ENCODE data around the gene ZNF446. TPM values are rescaled to one million over a fixed set of nuclear protein-coding genes. Genes with fewer than 3 reads are reported as not detected.

ZNF446 gene
- total and polyA plus RNA-seq, 10 donors: 7.1 to 18.8 (median 11.7) TPM

DNA sequence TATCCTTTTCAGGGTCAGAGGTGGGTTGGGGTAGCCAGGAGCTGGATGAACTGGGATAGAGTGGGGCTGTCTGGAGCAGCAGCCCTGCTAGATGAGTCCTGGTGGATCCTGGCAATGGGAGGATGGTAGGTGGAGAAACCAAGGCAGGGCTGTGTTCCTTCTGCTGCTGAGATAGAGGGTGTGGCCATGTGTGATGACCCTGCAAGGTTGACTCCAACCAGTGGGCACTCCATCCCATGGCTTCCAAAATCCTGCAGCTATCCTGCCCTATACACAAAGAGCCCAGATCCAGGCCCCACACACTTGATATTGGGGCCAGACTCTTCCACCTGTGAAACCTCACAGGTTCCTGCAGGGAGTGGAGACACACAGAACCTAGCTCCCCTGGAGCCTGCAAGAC, 2.4 kb upstream of the ZNF446 start:
- intact Hi-C loops (cut with DNase I; ENCODE audit: low total_unique reads): no loop called here
- no peaks in the 10 kb centered on the region for H3K27me3 ChIP-seq (replicated peaks in 1 of 7)
- TF ChIP-seq, protein P1, sequence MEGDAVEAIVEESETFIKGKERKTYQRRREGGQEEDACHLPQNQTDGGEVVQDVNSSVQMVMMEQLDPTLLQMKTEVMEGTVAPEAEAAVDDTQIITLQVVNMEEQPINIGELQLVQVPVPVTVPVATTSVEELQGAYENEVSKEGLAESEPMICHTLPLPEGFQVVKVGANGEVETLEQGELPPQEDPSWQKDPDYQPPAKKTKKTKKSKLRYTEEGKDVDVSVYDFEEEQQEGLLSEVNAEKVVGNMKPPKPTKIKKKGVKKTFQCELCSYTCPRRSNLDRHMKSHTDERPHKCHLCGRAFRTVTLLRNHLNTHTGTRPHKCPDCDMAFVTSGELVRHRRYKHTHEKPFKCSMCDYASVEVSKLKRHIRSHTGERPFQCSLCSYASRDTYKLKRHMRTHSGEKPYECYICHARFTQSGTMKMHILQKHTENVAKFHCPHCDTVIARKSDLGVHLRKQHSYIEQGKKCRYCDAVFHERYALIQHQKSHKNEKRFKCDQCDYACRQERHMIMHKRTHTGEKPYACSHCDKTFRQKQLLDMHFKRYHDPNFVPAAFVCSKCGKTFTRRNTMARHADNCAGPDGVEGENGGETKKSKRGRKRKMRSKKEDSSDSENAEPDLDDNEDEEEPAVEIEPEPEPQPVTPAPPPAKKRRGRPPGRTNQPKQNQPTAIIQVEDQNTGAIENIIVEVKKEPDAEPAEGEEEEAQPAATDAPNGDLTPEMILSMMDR (IDR thresholded peaks at IDR 0.05 in 8 of 11, conservative IDR thresholded peaks at IDR 0.05 in 3 of 11): no peak
- no peak for TF ChIP-seq POLR2AphosphoS5 (IDR thresholded peaks at IDR 0.05)
- no peak for TF ChIP-seq POLR2A (IDR thresholded peaks at IDR 0.05)

DNA sequence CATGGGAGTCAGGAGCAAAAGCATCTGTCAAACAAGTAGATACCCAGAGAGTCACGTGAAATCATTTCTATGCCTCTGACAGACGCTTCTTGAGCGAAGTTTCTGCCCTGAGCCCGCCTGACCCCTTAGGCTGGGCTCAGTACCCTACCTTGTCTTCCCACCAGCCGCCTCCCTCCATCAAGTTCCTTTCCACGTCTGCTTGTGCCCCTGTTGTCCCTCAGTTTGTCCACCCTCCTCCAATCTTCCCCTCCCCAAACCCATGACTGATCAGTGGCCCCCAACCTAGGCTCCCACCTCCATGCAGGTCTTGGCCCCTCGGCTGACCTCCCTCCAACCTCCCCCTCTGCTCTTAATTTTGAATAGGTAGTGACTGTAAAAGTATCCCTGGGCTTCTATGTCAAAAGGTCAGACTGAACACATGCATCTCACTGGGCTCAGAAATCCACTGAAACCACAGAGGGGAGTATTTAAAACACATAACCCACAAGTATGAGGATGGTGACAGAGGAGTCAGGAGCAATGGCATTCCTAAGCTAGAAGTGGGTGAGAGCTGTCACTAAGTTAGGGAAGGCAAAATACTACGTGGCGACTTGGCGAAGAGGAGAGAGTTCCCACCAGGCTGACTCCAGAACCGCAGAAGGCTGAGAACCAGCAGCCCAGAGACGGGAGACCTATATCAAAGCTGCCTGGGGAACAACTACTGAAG, 1.7 kb upstream of the ZNF446 start:
- peak overlapping the region in 2 of 8 donors; percentile 90 to 91 for H3K27ac ChIP-seq
- H3K4me3 ChIP-seq: no peak overlapping the region
- WGBS, 5 donors: 87 to 92% (median 88%) methylated on average over 12 of the region's 12 CpGs
- H3K4me1 ChIP-seq: peaks cover 13 to 26% (median 22%) of the 10 kb centered on the region in 6 donors
- TF ChIP-seq, protein P1 (IDR thresholded peaks at IDR 0.05 in 8 of 11, conservative IDR thresholded peaks at IDR 0.05 in 3 of 11): no peak
- TF ChIP-seq POLR2AphosphoS5 (IDR thresholded peaks at IDR 0.05): no peak
- no peak for TF ChIP-seq POLR2A (IDR thresholded peaks at IDR 0.05)
- no peak for DNase-seq
- H3K9me3 ChIP-seq: no peaks in the 10 kb centered on the region
- intact Hi-C loops (cut with DNase I; ENCODE audit: low total_unique reads): no loop called here
- peaks cover 0 to 53% (median 36%) of the 10 kb centered on the region in 6 donors for H3K36me3 ChIP-seq
- no peaks in the 10 kb centered on the region for H3K27me3 ChIP-seq (replicated peaks in 1 of 7)

More for the DNA sequence above, 2.4 kb upstream of the ZNF446 start:
- no peak for DNase-seq
- H3K27ac ChIP-seq: no peak overlapping the region
- H3K36me3 ChIP-seq: peaks cover 0 to 51% (median 40%) of the 10 kb centered on the region in 6 donors
- peaks cover 13 to 31% (median 24%) of the 10 kb centered on the region in 6 donors for H3K4me1 ChIP-seq
- H3K9me3 ChIP-seq: no peaks in the 10 kb centered on the region
- H3K4me3 ChIP-seq: no peak overlapping the region

DNA sequence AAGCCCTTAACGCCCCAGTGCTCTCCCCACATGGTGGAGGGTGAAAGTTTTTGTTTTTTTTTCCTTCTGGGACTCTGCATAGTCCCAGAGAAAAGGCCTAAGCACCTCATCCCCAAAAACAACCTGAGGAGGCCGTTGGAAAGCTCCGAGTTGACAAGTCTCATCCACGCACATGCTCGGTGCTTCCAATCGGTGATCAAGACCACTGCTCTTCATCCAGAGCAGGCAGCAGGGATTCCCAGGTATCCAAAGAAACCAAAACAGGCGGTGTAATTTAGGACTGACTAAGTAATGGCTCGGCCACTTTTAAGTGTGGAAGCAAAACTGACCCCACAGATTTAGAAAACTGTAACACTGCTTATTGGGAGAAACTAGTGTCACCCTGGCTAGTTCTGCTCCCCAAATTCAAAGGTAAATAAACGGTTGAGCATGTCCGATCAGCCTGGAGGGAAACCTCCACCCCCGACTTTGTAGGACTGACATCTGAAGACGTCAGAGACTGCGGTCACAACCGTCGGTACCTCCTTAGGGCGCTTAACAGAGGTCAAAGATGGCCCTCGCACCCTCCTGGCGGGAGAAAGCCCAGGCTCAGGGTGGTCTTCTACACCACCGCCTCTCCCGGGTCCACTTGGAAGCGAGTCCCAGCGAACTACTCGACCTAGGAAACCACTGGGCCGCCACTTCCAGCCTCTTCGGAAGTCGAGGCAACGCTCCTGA, 997 bp upstream of the ZNF446 start:
- Histone ChIP-seq H3K27me3 (replicated peaks in 1 of 7) (no peaks in the 10 kb centered on the region), H3K9me3 (no peaks in the 10 kb centered on the region), H3K36me3 (peaks cover 0 to 53% (median 30%) of the 10 kb centered on the region in 6 donors), H3K4me1 (peaks cover 13 to 26% (median 22%) of the 10 kb centered on the region in 6 donors), H3K27ac (peak overlapping the region; percentile 84 to 95 (median 89)), H3K4me3 (peak overlapping the region; percentile 60 to 92 (median 70))
- TF ChIP-seq, protein P1 (IDR thresholded peaks at IDR 0.05 in 8 of 11, conservative IDR thresholded peaks at IDR 0.05 in 3 of 11): no peak
- TF ChIP-seq POLR2AphosphoS5 (IDR thresholded peaks at IDR 0.05): no peak
- no peak for TF ChIP-seq POLR2A (IDR thresholded peaks at IDR 0.05)
- intact Hi-C loops (cut with DNase I; ENCODE audit: low total_unique reads): no loop called here
- no peak for DNase-seq
- 22 to 26% (median 25%) methylated on average over 27 of the region's 27 CpGs for WGBS, 5 donors

DNA sequence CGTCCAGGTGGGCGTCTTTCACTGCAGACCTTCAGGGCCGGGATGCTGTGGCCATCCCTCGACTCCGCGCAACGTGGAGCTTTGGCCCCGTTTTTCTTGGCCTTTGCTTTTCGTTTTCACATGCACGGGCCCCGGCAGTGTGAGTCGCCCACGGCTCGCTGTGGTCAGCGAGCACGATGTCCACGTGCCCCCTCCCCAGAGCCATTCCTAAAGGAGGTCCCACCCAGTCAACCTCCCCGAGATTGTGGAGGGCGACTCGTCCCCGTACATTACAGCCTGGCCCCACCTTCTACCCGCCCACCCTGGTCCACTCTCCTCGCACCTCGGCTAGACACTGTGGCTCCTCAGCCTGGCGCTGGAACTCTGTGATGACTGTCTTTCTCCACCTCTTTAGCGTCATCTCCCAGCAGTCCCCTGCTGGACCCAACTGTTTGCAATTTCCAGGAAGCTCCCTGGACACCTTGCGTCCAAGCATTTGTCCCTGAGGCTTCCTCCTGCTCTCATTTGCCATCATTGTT, 405 bp downstream of the ZNF446 start:
- 4 to 5% (median 5%) methylated on average over 25 to 27 of the region's 27 CpGs for WGBS, 5 donors

More for the DNA sequence above, 405 bp downstream of the ZNF446 start:
- peaks cover 13 to 26% (median 22%) of the 10 kb centered on the region in 6 donors for H3K4me1 ChIP-seq
- peaks cover 0 to 53% (median 24%) of the 10 kb centered on the region in 6 donors for H3K36me3 ChIP-seq
- H3K27ac ChIP-seq: peak overlapping the region; percentile 84 to 95 (median 89)
- H3K9me3 ChIP-seq: no peaks in the 10 kb centered on the region
- TF ChIP-seq POLR2AphosphoS5 (IDR thresholded peaks at IDR 0.05): no peak
- TF ChIP-seq, protein P1 (IDR thresholded peaks at IDR 0.05 in 8 of 11, conservative IDR thresholded peaks at IDR 0.05 in 3 of 11): no peak
- TF ChIP-seq POLR2A (IDR thresholded peaks at IDR 0.05): no peak
- intact Hi-C loops (cut with DNase I; ENCODE audit: low total_unique reads): no loop called here
- H3K27me3 ChIP-seq (replicated peaks in 1 of 7): no peaks in the 10 kb centered on the region
- DNase-seq: no peak
- H3K4me3 ChIP-seq: peak overlapping the region; percentile 60 to 92 (median 70)
